ENCODE results near the gene JARID2. TPM values are rescaled to one million over a fixed set of nuclear protein-coding genes. Genes with fewer than 3 reads are reported as not detected.

The JARID2 gene
- total RNA-seq, 1 experiment from 2014 or later: 180 TPM

DNA sequence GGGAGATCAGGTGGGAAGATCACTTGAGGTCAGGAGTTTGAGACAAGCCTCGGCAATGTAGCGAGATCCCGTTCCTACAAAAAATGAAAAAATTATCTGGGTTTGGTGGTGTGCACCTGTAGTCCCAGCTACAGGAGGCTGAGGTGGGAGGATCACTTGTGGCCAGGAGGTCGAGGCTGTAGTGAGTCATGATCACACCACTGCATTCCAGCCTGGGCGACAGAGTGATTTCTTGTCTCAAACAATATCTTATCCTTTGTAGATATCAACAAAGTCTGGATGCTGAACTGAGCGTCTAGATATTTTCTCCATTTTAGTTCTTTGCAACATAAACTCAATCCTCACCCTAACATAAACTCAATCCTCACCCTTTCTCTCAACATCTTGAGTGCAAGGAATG lies 219.3 kb downstream of the JARID2 start (continued):
- TF ChIP-seq, protein P1, sequence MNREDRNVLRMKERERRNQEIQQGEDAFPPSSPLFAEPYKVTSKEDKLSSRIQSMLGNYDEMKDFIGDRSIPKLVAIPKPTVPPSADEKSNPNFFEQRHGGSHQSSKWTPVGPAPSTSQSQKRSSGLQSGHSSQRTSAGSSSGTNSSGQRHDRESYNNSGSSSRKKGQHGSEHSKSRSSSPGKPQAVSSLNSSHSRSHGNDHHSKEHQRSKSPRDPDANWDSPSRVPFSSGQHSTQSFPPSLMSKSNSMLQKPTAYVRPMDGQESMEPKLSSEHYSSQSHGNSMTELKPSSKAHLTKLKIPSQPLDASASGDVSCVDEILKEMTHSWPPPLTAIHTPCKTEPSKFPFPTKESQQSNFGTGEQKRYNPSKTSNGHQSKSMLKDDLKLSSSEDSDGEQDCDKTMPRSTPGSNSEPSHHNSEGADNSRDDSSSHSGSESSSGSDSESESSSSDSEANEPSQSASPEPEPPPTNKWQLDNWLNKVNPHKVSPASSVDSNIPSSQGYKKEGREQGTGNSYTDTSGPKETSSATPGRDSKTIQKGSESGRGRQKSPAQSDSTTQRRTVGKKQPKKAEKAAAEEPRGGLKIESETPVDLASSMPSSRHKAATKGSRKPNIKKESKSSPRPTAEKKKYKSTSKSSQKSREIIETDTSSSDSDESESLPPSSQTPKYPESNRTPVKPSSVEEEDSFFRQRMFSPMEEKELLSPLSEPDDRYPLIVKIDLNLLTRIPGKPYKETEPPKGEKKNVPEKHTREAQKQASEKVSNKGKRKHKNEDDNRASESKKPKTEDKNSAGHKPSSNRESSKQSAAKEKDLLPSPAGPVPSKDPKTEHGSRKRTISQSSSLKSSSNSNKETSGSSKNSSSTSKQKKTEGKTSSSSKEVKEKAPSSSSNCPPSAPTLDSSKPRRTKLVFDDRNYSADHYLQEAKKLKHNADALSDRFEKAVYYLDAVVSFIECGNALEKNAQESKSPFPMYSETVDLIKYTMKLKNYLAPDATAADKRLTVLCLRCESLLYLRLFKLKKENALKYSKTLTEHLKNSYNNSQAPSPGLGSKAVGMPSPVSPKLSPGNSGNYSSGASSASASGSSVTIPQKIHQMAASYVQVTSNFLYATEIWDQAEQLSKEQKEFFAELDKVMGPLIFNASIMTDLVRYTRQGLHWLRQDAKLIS (CRISPR knock-in tag; IDR thresholded peaks at IDR 0.05; ENCODE audit: borderline replicate concordance): no peak
- no peak for TF ChIP-seq HMGXB4 (CRISPR knock-in tag; IDR thresholded peaks at IDR 0.05)
- no peak for TF ChIP-seq NFYB (CRISPR knock-in tag; conservative IDR thresholded peaks at IDR 0.05; ENCODE audit: low read depth)
- TF ChIP-seq, protein P2, sequence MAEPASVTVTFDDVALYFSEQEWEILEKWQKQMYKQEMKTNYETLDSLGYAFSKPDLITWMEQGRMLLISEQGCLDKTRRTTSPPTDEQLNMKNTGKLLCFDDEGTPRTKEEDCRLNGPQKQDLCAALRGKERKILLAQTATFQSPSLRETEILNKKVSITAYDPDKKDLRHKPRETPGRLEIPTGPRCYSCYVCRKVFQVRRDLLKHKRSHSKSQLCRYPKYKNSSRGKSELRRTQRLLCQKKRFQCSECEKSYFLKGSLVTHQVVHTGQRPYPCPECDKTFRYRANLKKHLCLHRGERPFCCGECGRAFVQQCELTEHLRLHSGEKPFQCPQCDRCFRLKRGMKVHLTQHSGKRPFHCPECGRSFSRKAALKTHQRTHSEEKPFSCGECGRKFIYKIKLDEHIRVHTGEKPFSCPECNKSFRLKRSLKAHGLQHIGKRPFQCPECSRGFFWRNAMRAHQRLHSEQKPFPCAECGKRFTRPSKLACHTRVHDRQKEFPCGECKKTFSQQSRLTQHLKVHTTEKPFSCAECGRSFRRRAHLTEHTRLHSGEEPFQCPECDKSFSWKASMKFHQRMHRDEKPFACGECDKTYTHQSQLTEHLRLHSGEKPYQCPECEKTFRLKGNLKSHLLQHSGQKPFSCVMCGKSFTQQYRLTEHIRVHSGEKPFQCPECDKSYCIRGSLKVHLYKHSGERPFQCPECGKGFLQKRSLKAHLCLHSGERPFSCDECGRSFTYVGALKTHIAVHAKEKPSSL (CRISPR knock-in tag; conservative IDR thresholded peaks at IDR 0.05): no peak
- TF ChIP-seq NFE2L1 (CRISPR knock-in tag; IDR thresholded peaks at IDR 0.05): no peak

DNA sequence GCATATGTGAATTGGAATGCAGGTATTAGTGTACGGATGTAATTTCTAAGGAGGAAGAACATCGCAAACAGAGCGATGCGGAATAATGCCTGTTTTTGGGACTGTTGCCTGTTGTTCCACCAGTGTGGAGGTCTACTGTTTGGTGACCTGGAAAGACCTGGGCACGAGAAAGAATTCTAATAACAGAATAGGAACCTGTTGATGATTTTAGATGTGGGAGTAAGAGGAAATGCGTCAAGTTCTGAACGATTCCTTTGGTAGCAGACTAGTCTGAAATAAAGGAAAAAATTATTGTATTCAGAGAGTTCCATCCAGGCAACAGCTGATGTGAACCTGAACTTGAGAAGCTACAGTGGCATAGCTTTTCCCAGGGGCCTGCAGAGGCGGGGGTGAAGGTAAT lies 224.9 kb downstream of the JARID2 start:
- no peak for TF ChIP-seq MYBL2 (CRISPR knock-in tag; IDR thresholded peaks at IDR 0.05)
- TF ChIP-seq ZNF232 (CRISPR knock-in tag; IDR thresholded peaks at IDR 0.05): no peak
- TF ChIP-seq, protein P3, sequence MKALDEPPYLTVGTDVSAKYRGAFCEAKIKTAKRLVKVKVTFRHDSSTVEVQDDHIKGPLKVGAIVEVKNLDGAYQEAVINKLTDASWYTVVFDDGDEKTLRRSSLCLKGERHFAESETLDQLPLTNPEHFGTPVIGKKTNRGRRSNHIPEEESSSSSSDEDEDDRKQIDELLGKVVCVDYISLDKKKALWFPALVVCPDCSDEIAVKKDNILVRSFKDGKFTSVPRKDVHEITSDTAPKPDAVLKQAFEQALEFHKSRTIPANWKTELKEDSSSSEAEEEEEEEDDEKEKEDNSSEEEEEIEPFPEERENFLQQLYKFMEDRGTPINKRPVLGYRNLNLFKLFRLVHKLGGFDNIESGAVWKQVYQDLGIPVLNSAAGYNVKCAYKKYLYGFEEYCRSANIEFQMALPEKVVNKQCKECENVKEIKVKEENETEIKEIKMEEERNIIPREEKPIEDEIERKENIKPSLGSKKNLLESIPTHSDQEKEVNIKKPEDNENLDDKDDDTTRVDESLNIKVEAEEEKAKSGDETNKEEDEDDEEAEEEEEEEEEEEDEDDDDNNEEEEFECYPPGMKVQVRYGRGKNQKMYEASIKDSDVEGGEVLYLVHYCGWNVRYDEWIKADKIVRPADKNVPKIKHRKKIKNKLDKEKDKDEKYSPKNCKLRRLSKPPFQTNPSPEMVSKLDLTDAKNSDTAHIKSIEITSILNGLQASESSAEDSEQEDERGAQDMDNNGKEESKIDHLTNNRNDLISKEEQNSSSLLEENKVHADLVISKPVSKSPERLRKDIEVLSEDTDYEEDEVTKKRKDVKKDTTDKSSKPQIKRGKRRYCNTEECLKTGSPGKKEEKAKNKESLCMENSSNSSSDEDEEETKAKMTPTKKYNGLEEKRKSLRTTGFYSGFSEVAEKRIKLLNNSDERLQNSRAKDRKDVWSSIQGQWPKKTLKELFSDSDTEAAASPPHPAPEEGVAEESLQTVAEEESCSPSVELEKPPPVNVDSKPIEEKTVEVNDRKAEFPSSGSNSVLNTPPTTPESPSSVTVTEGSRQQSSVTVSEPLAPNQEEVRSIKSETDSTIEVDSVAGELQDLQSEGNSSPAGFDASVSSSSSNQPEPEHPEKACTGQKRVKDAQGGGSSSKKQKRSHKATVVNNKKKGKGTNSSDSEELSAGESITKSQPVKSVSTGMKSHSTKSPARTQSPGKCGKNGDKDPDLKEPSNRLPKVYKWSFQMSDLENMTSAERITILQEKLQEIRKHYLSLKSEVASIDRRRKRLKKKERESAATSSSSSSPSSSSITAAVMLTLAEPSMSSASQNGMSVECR (CRISPR knock-in tag; IDR thresholded peaks at IDR 0.05; ENCODE audit: borderline replicate concordance): no peak
- no peak for TF ChIP-seq SP1 (CRISPR knock-in tag; conservative IDR thresholded peaks at IDR 0.05)
- TF ChIP-seq, protein P4, sequence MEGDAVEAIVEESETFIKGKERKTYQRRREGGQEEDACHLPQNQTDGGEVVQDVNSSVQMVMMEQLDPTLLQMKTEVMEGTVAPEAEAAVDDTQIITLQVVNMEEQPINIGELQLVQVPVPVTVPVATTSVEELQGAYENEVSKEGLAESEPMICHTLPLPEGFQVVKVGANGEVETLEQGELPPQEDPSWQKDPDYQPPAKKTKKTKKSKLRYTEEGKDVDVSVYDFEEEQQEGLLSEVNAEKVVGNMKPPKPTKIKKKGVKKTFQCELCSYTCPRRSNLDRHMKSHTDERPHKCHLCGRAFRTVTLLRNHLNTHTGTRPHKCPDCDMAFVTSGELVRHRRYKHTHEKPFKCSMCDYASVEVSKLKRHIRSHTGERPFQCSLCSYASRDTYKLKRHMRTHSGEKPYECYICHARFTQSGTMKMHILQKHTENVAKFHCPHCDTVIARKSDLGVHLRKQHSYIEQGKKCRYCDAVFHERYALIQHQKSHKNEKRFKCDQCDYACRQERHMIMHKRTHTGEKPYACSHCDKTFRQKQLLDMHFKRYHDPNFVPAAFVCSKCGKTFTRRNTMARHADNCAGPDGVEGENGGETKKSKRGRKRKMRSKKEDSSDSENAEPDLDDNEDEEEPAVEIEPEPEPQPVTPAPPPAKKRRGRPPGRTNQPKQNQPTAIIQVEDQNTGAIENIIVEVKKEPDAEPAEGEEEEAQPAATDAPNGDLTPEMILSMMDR (IDR thresholded peaks at IDR 0.05): no peak
- POLR2A ChIA-PET: interaction anchor here (0.6 kb wide), 1 partner anchor 1071 kb away, joined by 3 read pairs; no protein-coding TSS in a partner anchor
- Mint-ChIP-seq H3K27ac (no peak overlapping the region), H3K36me3 (peaks cover 46% of the 10 kb centered on the region), H3K4me3 (no peak overlapping the region), H3K27me3 (ENCODE audit: low read depth) (no peaks in the 10 kb centered on the region), H3K9me3 (no peaks in the 10 kb centered on the region), H3K4me1 (peaks cover 55% of the 10 kb centered on the region)
- DNase-seq (ENCODE audit: low spot score) (no peak), ATAC-seq (no peak)
- CTCF ChIA-PET: interaction anchor here (0.6 kb wide), 1 partner anchor 511 kb away, joined by 3 read pairs; no protein-coding TSS in a partner anchor

All from WTC11 (cell line).